ENCODE measurements around the gene PNPLA5.

Gene PNPLA5

DNA sequence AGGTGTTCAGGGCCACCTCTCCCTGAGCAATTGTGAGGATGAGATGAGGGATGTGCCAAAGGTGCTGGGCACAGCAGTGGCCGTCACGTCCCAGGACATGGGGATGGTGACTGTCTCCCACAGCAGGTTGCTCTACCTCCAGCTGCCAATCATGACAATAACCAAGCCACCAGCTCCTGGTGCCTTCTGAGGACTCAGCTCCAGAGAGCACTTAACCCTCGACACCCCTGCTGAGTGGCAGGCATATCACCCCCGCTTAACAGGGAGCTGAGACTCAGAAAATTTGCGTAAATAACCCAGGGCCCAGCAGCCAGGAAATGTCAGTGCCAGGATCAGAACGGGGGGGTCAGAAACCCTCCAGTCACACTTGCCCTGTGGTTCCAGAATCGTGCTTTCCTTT lies 8.4 kb upstream of the PNPLA5 start:
- DNase-seq: no peak

DNA sequence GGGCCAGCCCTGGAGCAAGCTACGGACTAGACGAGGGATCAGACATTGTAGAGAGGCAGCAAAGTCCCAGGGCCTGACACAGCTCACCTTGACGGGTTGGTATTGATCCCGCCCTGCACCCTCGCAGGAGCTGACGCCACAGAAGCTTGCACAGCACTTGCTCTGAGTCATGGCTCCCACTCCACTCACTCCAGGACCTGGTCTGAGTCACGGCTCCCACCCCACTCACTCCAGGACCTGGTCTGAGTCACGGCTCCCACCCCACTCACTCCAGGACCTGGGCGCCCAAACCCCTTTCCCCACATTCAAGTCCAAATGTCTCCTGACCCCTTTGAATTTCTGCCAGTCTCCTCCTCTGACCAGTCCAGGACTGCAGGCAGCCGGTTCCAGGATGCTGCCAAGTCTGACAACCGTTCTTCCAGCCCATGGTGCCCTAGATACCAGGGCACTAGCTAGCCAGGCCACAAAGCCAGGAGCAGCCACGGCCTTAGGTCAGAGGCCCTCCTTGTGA lies 6.0 kb upstream of the PNPLA5 start:
- DNase-seq: no peak

DNA sequence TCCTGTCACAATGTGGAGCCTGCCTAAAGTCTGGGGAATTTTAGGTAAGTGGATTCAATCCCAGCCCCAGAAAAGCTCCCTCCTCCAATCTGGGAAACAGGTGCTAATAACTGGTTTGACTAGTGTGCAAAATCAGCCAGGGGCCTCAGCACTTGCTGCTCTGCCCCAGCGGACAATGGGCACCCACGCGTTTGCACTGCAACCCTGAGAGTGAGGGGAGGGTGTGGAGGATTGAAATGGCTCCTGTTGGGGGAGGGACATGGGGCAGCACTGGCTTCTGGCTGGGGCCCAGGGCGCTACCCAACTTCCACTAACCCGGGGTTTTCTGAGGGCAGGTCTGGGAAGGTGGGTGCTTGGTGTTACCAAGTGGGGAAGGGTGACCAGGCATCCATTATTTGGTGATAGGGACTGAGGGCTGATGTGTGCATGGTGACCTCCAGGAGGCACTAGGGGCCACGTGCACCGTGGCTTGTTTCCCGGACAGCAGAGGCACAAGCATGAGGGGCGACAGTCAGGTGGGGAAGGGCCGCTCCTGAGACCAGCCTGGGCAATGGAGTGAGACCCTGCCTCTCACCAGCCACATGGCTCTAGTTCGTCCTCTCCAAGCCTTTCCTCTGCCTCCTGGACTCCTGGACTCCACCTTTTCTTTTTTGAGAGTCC lies 4.3 kb upstream of the PNPLA5 start:
- no peak for DNase-seq

DNA sequence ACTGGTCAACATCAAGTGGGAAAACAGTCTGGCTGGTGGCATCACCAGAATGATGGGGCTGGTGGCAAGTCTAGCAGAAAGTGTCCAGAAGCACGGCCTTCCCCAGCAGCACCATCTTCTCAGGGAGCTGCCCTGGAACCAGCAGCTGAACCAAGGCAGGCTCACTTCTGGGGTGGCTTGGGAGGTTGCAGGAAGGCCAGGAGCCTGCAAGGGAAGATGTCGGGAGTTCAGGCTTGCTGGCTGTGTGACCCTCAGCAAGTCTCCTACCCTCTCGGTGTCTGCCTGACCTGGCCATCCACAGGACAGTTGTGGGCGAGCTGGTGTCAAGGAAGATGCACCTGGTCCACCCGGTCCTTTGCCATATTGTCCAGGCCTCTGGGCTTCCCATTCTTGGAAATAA lies 2.3 kb upstream of the PNPLA5 start:
- DNase-seq: no peak

DNA sequence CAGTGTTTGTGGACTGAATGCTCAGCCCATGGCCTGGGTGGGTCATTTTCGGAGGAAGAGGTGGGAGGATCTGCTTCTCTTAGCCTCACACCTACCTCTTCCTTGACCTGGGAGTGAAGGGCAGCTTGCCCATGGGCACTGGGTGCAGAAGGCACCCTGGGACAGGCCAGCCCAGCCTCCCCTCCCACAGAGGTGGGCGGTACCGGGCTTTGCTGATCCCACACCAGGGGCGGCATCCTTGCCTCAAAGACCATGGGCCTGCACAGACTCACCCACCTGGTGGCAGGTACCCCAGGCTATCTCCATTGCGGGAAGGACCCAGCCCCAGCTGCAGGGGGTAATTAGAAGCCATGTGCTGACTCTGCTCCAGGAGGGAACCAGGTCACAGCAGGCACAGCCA lies 1.5 kb upstream of the PNPLA5 start:
- no peak for DNase-seq

DNA sequence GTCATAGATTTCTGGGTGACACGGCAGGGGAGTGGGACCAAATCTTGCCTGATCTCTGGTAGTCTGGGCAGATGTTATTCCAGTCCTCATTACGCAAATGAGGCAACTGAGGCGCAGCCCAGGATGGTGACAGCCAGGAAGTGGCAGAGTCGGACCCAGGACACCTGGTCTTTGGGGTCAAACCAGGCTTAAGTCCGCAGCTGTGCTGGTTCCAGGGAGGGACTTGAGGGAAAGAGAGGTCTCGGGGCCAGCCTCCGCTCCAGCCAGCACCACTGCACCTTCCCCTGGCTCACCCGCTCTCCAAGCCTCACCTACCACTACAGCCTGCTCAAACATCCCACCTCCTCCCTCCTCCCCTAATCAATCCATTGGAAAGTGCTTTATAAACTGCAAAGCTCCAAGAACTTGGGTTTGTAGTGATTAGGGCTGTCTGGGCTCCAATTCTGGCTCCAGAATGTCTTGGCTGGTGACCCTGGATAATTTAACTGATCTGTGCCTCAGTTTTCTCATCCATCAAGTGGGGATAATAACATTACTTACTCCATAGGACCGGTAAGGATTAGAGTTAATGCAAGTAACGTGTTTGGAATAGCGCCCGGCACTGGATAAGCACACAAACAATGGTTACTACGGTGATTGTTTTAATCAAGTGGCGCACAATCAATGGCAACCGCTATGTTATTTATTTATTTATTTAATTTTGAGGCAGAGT lies 526 bp upstream of the PNPLA5 start:
- DNase-seq: no peak

DNA sequence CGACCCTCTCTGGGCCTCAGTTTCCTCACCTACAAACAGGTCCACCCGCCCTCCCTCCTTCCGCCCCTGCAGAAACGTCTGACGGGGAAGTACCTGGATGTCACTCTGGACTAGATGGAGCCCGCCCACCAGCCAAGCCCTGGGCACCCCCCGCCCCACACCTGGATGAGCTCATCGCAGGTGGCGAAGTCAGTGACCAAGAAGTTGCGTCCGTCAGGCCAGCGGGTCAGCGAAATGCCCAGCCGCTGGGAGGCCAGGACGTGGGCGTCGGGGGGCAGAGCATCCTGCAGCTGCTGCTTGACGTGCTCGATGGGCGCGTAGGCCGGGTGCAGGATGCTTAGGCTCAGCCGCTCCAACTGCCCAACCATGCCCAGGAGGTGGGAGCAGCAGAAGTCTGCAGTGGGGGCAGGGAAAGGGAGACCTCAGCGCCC lies 897 bp downstream of the PNPLA5 start:
- no peak for DNase-seq

DNA sequence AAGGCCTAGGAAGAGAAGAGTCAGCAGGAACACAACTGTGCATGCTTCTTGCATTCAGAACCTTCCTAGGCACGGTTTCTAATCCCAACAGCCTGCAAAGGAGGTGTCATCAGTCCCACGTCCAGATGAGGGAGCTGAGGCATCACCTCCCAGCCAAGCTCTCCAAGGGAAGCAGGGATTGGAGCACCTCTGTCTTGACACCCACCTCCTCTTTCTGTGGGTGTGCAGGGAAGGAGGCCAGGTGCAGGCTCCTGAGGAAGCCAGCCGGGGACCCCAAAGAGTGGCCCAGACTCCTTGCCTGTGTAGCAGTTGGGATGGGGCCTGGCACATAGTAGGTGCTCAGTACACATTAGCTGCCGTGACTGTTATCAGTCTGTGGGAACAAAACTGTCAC lies 2.0 kb downstream of the PNPLA5 start:
- DNase-seq: no peak

DNA sequence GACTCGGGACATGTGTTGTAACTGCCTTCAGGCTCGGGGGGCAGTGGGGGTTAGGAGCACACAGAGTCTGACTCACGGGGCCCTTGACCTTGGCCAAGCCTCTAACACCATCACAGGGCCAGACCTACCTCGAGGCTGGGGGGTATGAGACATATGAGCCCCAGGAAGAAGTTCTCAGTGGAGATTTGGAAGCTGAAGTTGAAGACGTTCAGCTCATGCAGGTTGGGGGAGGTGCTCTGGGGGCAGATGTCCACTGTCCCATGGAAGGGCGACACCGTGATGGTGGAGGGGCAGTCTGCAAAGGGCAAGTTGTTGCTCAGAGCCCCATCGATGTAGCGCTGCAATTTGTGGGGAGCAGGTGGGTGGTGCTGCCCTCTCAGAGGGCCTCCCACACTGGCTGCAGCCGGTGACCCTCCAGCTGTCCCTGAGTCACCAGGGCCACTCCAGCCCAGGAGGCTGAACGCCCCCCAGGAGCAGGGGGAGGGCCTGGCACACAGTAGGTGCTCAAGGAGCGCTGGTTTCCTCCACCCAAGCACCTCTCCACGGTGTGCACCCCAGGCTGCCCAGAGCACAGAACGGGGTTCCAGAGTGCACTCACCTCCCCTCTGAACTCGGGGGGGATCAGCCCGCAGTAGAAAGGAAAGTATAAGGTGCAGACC lies 2.5 kb downstream of the PNPLA5 start:
- no peak for DNase-seq

DNA sequence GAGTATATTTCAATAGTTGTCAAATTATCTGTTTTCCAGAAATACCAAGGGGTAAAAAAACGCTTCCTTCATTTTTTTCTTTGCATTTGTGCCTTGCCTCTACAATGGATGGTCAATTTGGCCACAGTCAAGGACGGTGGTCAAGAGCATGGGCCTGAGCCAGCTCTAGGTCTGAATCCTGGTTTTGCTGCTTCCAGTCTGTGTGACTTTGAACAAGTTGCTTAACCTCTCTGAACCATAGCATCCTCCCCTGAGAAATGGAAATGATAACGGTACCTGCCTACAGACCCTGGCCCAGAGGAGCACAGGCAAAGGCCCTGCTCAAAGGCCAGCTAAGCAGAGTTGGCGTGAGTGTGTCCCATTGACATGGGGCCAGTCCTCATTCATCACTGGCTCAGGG lies 3.1 kb downstream of the PNPLA5 start:
- DNase-seq: no peak

DNA sequence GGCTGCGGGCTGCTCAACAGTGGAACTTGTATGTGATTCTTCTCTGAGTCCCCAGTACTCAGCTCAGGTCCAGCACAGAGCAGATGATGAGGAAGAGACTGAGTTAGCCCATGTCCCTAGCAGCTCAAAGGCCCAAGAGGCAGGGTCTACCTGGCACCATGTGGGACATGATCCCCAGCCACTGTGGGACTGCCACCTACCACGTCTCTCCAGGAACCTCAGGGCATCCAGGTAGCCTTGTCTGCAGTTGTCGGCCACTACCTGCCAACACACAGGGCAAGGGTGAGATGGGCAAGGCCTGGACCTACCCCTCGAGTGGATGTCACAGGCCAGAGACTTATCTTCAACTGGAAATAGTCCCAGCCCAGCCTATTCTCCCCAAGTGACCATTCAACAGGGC lies 4.4 kb downstream of the PNPLA5 start:
- no peak for DNase-seq

DNA sequence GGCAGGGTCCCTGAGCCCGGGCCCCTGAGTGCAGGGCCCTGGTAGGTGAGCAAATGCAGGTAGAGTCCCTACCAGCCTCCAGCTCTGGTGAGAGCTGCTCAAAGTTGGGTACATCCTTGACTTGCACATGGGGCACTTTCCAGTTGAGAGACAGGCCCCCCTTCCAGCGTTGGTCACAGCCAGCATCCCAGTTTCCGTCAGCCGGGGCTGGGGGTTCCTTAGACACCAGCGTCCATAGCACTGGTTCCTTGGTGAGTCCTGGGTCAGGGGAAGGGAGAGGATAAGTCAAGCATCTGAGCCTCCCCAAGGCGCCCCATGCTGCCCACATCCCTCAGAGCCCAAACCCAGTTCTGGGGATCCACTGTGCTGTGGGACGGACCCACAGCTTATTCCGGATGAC lies 5.6 kb downstream of the PNPLA5 start:
- DNase-seq: no peak

DNA sequence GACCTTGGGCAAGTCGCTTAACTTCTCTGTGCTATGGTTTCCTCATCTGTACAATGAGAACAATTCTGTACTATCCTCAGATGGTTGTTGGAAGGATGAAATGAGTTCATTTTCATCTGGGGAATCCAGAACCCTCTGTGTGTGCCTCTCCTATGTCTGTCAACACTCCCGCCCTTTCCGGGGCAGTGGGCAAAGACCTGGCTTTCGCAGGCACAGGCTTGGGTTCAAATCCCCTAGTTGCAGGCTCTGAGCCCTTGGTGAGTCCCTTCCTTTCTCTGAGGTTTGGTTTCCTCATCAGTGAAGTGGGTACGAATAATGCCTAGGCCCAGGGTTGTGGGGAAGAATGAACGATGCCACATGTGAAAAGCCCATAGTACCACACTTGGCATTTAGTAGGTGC lies 6.0 kb downstream of the PNPLA5 start:
- no peak for DNase-seq

DNA sequence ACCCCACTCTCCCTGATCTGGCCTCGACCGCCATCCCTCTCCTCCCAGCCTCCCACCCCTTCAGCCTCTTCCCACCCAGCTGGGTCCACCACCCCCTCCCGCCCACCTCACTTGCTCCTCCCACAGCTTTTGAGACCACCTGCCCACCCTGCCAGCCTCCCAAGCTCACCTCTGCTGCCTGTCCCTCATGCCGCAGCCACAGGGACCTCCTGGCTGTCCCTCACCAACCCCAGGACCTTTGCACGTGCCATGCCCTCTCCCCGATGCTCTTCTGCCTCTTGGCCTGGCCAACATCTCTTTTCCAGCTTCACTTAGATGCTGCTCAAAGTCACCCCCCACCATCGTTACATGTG lies 6.5 kb downstream of the PNPLA5 start:
- no peak for DNase-seq

DNA sequence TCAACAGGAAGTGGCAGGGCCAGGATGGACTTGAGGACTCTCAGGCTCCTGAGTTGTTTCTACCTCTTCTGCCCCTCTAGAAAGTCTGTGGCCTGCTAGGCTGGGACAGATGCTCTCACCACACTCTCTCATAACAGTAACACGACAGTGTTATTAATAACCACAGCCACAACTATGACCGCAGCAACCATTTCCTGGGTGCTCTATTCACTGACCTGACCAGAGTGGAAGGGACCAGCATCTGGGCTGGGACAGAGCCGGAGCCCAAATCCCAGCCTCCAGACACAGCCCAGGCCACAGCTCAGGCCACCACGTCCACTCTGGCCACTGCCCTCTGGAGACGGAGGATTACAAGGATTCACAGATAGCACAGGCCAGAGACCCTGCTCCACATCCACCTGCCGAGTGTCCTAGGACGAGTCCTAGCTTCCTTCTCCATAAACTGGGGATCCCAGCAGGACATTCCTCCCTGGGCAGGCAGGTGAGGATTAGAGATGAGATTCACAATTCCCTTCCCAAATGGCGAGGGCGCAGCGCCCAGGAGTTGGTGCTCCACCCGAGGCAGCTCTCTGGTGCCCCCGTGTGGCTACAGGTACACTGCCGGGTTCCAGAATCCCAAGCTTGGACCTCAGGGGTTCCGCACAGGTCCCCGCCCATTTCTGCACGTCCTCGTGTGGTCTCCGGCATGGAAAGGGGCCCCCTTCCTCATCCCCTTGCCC lies 7.1 kb downstream of the PNPLA5 start:
- DNase-seq: peak; percentile 25

DNA sequence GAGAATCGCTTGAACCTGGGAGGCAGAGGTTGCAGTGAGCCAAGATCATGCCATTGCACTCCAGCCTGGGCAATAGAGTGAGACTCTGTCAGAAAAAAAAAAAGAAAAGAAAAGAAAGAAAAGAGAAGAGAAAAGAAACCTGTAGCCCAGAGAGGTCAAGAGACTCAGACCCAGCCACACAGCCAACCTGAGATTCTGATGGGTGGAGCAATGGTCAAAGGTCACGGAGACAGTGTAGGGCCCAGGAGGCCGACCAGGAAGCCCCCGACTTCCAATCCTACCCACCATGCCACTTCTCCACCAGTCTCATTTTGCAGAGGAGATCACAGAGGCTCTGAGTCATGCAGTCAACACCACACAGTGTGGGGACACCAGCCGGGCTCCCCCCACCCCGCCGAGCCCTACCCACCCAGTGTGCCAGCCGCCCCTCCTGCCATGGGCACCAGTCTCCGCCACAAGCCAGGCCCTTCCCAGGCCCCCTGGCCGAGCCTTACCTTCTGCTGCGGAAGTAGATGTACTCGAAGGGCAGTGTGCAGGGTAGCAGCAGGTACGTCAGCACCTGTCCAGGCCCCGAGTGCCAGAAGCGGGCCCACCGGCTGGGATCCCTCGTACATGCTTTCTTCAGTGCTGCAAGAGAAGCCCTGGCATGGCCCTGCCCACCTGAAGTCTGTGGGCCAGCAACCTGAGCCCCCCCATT lies 7.9 kb downstream of the PNPLA5 start:
- DNase-seq: no peak

DNA sequence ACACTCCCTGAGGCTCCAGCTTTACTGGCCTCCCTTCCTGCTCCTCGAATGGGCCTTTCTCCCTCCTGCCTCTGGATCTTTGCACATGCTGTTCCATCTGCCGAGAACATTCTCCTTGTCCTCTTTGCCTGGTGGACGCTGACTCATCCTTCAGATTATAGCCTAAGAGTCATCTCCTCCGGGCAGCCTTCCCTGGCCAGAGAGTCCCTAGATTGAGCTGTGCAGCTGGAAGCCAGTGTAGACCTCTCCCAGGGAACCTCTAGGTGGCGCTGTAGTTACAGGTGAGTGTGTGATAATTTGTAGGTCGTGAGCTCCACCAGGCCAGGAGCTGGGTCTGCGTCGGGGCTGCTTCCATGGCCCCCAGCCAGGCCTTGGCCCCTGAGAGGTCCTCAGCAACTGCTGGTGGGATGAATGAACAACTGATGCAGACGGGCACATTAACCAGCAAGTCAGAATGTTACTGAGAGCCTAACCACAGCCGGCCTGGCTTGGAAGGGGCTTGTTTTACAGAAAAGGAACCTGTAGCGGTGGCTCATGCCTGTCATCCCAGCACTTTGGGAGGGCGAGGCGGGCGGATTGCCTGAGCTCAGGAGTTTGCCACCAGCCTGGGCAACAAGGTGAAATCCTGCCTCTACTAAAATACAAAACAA lies 8.7 kb downstream of the PNPLA5 start:
- DNase-seq: peak; percentile 30

DNA sequence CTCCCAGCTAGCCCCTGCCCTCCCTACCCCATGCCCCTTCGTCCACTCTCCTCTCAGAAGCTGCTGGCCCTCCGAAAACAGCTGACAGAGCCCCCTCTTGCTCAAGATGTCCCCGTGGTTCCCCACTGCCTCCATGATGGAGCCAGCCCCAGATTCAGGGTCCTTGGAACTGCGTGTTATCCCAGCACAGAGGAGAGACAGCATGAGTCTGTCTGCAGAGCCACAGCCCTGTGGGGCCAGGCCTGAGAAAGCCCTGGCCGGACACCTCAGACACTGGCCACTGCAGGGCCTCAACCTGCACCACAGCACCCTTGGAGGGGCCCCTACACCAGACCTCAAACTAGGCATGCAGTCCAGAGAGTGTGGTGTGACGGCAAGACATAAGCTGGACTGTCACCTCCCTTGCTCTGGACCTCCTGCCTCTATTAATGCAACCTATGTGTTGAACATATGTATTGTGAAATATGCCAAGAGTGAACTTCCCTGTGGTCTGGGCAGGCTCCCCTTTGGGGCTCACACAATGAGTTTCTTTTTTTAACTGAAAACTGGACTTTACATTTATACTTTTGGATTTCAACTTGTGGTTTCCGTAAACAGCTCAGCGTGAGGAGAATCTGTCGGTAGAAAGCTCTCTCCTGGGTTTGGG lies 9.6 kb downstream of the PNPLA5 start:
- no peak for DNase-seq

DNA sequence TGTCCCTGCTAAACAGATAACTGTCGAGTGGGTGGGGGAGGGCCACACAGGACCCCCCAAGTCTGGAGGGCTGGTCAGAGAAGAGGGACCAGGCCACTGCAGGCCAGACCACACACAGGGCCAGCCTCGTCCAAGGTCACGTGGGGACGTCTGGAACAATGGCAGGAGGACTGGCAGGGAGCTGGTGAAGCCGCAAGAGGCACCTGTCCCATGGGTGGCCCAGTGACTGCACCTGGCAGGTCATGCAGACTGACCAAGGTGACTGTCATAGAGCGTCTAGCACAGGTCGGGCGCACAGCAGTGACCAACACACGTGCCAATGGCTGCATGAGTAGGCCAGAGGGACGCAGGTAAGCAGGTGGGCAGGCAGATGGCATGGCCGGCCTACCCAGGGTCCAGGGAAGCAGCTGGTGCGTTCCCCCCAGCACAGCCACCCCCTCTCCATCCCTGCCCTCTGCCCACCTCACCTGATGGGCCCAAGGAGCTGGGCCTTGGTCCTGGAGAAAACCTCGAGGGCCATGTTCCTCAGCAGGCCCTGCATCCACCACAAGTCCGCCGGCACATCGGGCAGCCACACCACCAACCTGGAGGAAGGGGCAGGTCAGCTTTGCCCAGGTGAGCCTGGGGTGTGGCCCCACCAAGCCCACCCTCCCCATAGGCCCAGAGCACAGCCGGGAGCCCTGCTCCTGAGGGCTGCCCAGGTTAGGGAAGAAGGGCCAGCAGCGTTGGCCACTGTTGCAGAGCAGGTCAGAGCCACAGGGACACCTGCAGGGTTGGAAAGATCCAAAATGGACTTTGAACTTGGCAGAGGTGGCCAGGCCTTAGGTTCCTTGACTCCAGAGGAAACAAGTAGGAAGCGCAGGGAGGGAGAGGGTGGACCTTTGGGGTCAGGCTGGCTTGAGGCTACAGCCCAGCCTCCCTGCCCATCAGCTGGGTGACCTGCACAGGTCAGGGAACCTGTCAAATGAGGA lies 10.4 kb downstream of the PNPLA5 start:
- DNase-seq: no peak

DNA sequence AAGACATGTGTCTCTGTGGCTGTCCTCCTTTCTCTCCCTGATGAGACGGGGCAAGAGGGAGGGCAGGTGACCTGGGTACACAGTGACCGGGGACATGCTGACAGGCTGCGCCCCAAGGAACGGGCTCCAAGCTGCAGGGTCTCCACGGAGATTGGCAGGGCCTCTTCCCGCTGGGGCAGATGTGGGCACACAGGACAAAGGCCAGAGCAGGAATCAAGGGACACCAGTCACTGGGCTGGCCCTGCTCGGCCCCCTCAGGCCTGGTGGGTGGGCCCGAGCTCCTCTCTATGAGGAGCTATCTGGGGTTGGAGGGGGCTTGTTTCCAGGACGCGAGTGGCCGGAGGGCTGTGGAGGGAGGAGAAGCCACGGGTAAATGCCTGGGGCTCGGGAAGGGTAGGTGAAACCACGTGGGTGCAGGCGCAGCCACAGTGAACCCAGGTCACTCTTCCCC lies 11.2 kb downstream of the PNPLA5 start:
- no peak for DNase-seq
